Measurements from ENCODE around the gene TDG. TPM values are rescaled to one million over a fixed set of nuclear protein-coding genes. Genes with fewer than 3 reads are reported as not detected.

TDG gene
- total RNA-seq, 2 donors from 2014 or later: 11.6 to 12.1 TPM

GRCh38 chr12:104002686-104003085, 37.0 kb downstream of the TDG start:
- H3K27me3 ChIP-seq (replicated peaks; ENCODE audit: insufficient read depth): no peaks in the 10 kb centered on the region
- no peaks in the 10 kb centered on the region for H3K9me3 ChIP-seq
- H3K4me3 ChIP-seq: no peak overlapping the region
- intact Hi-C loops (cut with DNase I): no loop called here
- WGBS: 94% methylated on average over 3 of the region's 3 CpGs
- H3K4me1 ChIP-seq (replicated peaks): no peaks in the 10 kb centered on the region
- no peak for DNase-seq (ENCODE audit: low spot score)
- no peak overlapping the region for H3K27ac ChIP-seq
- H3K36me3 ChIP-seq: no peaks in the 10 kb centered on the region
- TF ChIP-seq CTCF (IDR thresholded peaks at IDR 0.05): no peak
- no peak for TF ChIP-seq POLR2A (IDR thresholded peaks at IDR 0.05)
- no peak for TF ChIP-seq POLR2AphosphoS5 (IDR thresholded peaks at IDR 0.05)

GRCh38 chr12:104003596-104003995, 37.9 kb downstream of the TDG start:
- Histone ChIP-seq H3K27me3 (replicated peaks; ENCODE audit: insufficient read depth) (no peaks in the 10 kb centered on the region), H3K4me3 (no peak overlapping the region), H3K4me1 (replicated peaks) (no peaks in the 10 kb centered on the region), H3K36me3 (no peaks in the 10 kb centered on the region), H3K9me3 (no peaks in the 10 kb centered on the region), H3K27ac (no peak overlapping the region)
- 76% methylated on average over 2 of the region's 2 CpGs for WGBS
- intact Hi-C loops (cut with DNase I): no loop called here
- TF ChIP-seq POLR2A (IDR thresholded peaks at IDR 0.05): no peak
- no peak for TF ChIP-seq CTCF (IDR thresholded peaks at IDR 0.05)
- TF ChIP-seq POLR2AphosphoS5 (IDR thresholded peaks at IDR 0.05): no peak
- no peak for DNase-seq (ENCODE audit: low spot score)

- WGBS: 44% methylated on average over 3 of the region's 3 CpGs
- DNase-seq (ENCODE audit: low spot score): no peak
- Histone ChIP-seq H3K27me3 (replicated peaks; ENCODE audit: insufficient read depth) (no peaks in the 10 kb centered on the region), H3K9me3 (no peaks in the 10 kb centered on the region), H3K4me3 (no peak overlapping the region), H3K27ac (no peak overlapping the region), H3K4me1 (replicated peaks) (no peaks in the 10 kb centered on the region), H3K36me3 (no peaks in the 10 kb centered on the region)
- intact Hi-C loops (cut with DNase I): no loop called here
- TF ChIP-seq POLR2A (IDR thresholded peaks at IDR 0.05) (no peak), POLR2AphosphoS5 (IDR thresholded peaks at IDR 0.05) (no peak), CTCF (IDR thresholded peaks at IDR 0.05) (no peak)
Measured at GRCh38 chr12:104006929-104007328, 41.3 kb downstream of the TDG start.

- TF ChIP-seq POLR2A (IDR thresholded peaks at IDR 0.05): no peak
- TF ChIP-seq CTCF (IDR thresholded peaks at IDR 0.05): no peak
- no peak for TF ChIP-seq POLR2AphosphoS5 (IDR thresholded peaks at IDR 0.05)
- H3K9me3 ChIP-seq: no peaks in the 10 kb centered on the region
- no peak for DNase-seq (ENCODE audit: low spot score)
- H3K4me3 ChIP-seq: no peak overlapping the region
- no peaks in the 10 kb centered on the region for H3K36me3 ChIP-seq
- WGBS: 93% methylated on average over 4 of the region's 4 CpGs
- H3K4me1 ChIP-seq (replicated peaks): no peaks in the 10 kb centered on the region
- H3K27me3 ChIP-seq (replicated peaks; ENCODE audit: insufficient read depth): no peaks in the 10 kb centered on the region
- intact Hi-C loops (cut with DNase I): no loop called here
- H3K27ac ChIP-seq: no peak overlapping the region
Measured at GRCh38 chr12:104010121-104010520, 44.4 kb downstream of the TDG start.

GRCh38 chr12:104010606-104011169, 45.0 kb downstream of the TDG start:
- WGBS: 84% methylated on average over 2 of the region's 2 CpGs
- no peaks in the 10 kb centered on the region for H3K4me1 ChIP-seq (replicated peaks)
- no peaks in the 10 kb centered on the region for H3K9me3 ChIP-seq
- H3K27me3 ChIP-seq (replicated peaks; ENCODE audit: insufficient read depth): no peaks in the 10 kb centered on the region
- intact Hi-C loops (cut with DNase I): no loop called here
- no peak overlapping the region for H3K4me3 ChIP-seq
- TF ChIP-seq POLR2A (IDR thresholded peaks at IDR 0.05) (no peak), CTCF (IDR thresholded peaks at IDR 0.05) (no peak), POLR2AphosphoS5 (IDR thresholded peaks at IDR 0.05) (no peak)
- H3K36me3 ChIP-seq: no peaks in the 10 kb centered on the region
- no peak overlapping the region for H3K27ac ChIP-seq
- DNase-seq (ENCODE audit: low spot score): no peak

Data from prostate gland (tissue), 2 donors.